GM19351 (cell line): ENCODE measurements around the gene CFTR.

ENCODE experiments used
- ATAC-seq: cut with Tn5 transposase; IDR thresholded peaks from one replicate; pipeline ENCODE4 v1.9.1; 2021; ENCODE audit warnings: mild to moderate bottlenecking, moderate library complexity; ENCODE audit not compliant: unreplicated experiment

CFTR gene

GRCh38 chr7:117582219-117582704 lies 102.4 kb downstream of the CFTR start:
- ATAC-seq, result no peak

- ATAC-seq, result peak; percentile 12
Observed at GRCh38 chr7:117587931-117588330, 108.1 kb downstream of the CFTR start.

- ATAC-seq, result peak; percentile 86
Observed at GRCh38 chr7:117588352-117588794, 108.5 kb downstream of the CFTR start.

GRCh38 chr7:117590191-117590590 lies 110.4 kb downstream of the CFTR start:
- no peak for ATAC-seq

GRCh38 chr7:117592011-117592635 lies 112.3 kb downstream of the CFTR start:
- ATAC-seq, result no peak

- ATAC-seq, result no peak
Observed at GRCh38 chr7:117596134-117596533, 116.3 kb downstream of the CFTR start.

GRCh38 chr7:117597755-117598154 lies 117.9 kb downstream of the CFTR start:
- ATAC-seq, result no peak

GRCh38 chr7:117600911-117601310 lies 121.1 kb downstream of the CFTR start:
- ATAC-seq, result no peak

- no peak for ATAC-seq
Observed at GRCh38 chr7:117603627-117604026, 123.8 kb downstream of the CFTR start.

GRCh38 chr7:117605712-117606111 lies 125.9 kb downstream of the CFTR start:
- no peak for ATAC-seq

GRCh38 chr7:117606132-117606531 lies 126.3 kb downstream of the CFTR start:
- ATAC-seq, result no peak

GRCh38 chr7:117610396-117610795 lies 130.6 kb downstream of the CFTR start:
- ATAC-seq, result no peak

GRCh38 chr7:117612637-117613036 lies 132.8 kb downstream of the CFTR start:
- ATAC-seq, result no peak

GRCh38 chr7:117616694-117617093 lies 136.9 kb downstream of the CFTR start:
- no peak for ATAC-seq

- ATAC-seq, result no peak
Observed at GRCh38 chr7:117619681-117620080, 139.9 kb downstream of the CFTR start.

- ATAC-seq, result no peak
Observed at GRCh38 chr7:117621075-117621618, 141.3 kb downstream of the CFTR start.

- ATAC-seq, result no peak
Observed at GRCh38 chr7:117623606-117624005, 143.8 kb downstream of the CFTR start.

- ATAC-seq, result no peak
Observed at GRCh38 chr7:117630501-117630900, 150.7 kb downstream of the CFTR start.

- no peak for ATAC-seq
Observed at GRCh38 chr7:117630907-117631564, 151.2 kb downstream of the CFTR start.

GRCh38 chr7:117631652-117632051 lies 151.8 kb downstream of the CFTR start:
- ATAC-seq, result no peak

- no peak for ATAC-seq
Observed at GRCh38 chr7:117637937-117638336, 158.1 kb downstream of the CFTR start.

- no peak for ATAC-seq
Observed at GRCh38 chr7:117639966-117640365, 160.1 kb downstream of the CFTR start.
